Sigmoid colon (tissue), 4 donors: Measurements from ENCODE around the gene JAKMIP2.

Experiments used
- CTCF ChIP-seq, 4 experiments: fragments of 450-650 bp in 3 of 4; fragments of 200-600 bp in 1 of 4; IDR thresholded peaks; one replicate each; pipeline ENCODE4 v1.5.1; 2016 to 2019; ENCODE audit warnings: antibody characterized with exemption in 4 of 4, mild to moderate bottlenecking in 3 of 4, moderate library complexity in 2 of 4
- EP300 ChIP-seq, 4 donors: sonication (generic); formaldehyde crosslinking; IDR thresholded peaks; one replicate each; pipeline ENCODE4 v1.6.1; 2017; ENCODE audit warnings: antibody characterized with exemption in 4 of 4
- POLR2A ChIP-seq, 2 donors: fragments of 450-650 bp; IDR thresholded peaks; one replicate each; pipeline ENCODE4 v1.6.1; 2016; ENCODE audit warnings: antibody characterized with exemption in 2 of 2, mild to moderate bottlenecking in 2 of 2, moderate library complexity in 2 of 2
- POLR2AphosphoS5 ChIP-seq, 4 donors: sonication (generic); formaldehyde crosslinking; IDR thresholded peaks; one replicate each; pipeline ENCODE4 v1.6.1; 2017; ENCODE audit warnings: antibody characterized with exemption in 4 of 4

- TF ChIP-seq CTCF (IDR thresholded peaks at IDR 0.05) = no peak
- no peak for TF ChIP-seq POLR2A (IDR thresholded peaks at IDR 0.05)
- TF ChIP-seq EP300 (IDR thresholded peaks at IDR 0.05) = no peak
- TF ChIP-seq POLR2AphosphoS5 (IDR thresholded peaks at IDR 0.05) = no peak
Measured at GRCh38 chr5:147670815-147671214, 111.7 kb downstream of the JAKMIP2 start.
